IMR-90 (cell line): ENCODE results near the gene DCN.

ENCODE experiments used
- BHLHE40 ChIP-seq: fragments of 150-350 bp; IDR thresholded peaks from 2 replicates; pipeline ENCODE4 v1.6.1; 2016; ENCODE audit warnings: mild to moderate bottlenecking, low read depth, low read length
- MXI1 ChIP-seq: IDR thresholded peaks from 2 replicates; pipeline ENCODE4 v1.6.1; 2012; ENCODE audit warnings: low read depth, mild to moderate bottlenecking, low read length, moderate library complexity, borderline replicate concordance
- POLR2A ChIP-seq: IDR thresholded peaks from 2 replicates; pipeline ENCODE4 v1.6.1; 2012; ENCODE audit warnings: mild to moderate bottlenecking, low read depth, low read length
- RCOR1 ChIP-seq: IDR thresholded peaks from 2 replicates; pipeline ENCODE4 v1.6.1; 2012; ENCODE audit warnings: mild to moderate bottlenecking, low read length, improper control_type of control experiment; ENCODE audit not compliant: insufficient replicate concordance
- RFX5 ChIP-seq: IDR thresholded peaks from 2 replicates; pipeline ENCODE4 v1.8.0; 2012; ENCODE audit warnings: low read depth, mild to moderate bottlenecking, low read length, moderate library complexity
- TF ChIP-seq, protein P1 (sequence below): conservative IDR thresholded peaks from 2 replicates; pipeline ENCODE4 v1.5.1; 2012; ENCODE audit warnings: mild to moderate bottlenecking, low read depth, low read length, improper control_type of control experiment
- TF ChIP-seq, protein P2 (sequence below): fragments of 150-350 bp; IDR thresholded peaks from 2 replicates; pipeline ENCODE4 v1.6.1; 2016; ENCODE audit warnings: low read depth, mild to moderate bottlenecking, low read length, moderate library complexity, borderline replicate concordance

DNA sequence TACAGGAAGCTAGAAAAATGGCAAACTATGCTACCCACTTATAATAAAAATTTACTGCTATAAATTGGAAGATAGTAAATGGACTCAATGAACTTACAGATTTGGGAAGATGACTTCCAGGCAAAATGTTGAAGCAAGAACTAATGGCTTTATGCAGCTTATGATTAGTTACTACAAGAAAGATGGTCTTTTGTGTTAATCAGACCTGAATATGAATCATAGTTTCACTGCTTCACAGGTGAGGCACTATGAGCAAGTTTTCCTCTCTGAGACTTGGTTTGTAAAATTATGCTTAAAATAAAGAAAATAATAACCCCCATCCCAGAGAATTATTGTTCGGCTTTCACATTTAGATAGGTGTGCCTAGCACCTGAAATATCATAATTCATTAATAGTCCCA lies 19.8 kb upstream of the DCN start:
- TF ChIP-seq, protein P1, sequence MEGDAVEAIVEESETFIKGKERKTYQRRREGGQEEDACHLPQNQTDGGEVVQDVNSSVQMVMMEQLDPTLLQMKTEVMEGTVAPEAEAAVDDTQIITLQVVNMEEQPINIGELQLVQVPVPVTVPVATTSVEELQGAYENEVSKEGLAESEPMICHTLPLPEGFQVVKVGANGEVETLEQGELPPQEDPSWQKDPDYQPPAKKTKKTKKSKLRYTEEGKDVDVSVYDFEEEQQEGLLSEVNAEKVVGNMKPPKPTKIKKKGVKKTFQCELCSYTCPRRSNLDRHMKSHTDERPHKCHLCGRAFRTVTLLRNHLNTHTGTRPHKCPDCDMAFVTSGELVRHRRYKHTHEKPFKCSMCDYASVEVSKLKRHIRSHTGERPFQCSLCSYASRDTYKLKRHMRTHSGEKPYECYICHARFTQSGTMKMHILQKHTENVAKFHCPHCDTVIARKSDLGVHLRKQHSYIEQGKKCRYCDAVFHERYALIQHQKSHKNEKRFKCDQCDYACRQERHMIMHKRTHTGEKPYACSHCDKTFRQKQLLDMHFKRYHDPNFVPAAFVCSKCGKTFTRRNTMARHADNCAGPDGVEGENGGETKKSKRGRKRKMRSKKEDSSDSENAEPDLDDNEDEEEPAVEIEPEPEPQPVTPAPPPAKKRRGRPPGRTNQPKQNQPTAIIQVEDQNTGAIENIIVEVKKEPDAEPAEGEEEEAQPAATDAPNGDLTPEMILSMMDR: no peak
- TF ChIP-seq RFX5: no peak
- TF ChIP-seq POLR2A: no peak
- TF ChIP-seq MXI1: no peak
- TF ChIP-seq BHLHE40: no peak
- no peak for TF ChIP-seq RCOR1
- TF ChIP-seq, protein P2, sequence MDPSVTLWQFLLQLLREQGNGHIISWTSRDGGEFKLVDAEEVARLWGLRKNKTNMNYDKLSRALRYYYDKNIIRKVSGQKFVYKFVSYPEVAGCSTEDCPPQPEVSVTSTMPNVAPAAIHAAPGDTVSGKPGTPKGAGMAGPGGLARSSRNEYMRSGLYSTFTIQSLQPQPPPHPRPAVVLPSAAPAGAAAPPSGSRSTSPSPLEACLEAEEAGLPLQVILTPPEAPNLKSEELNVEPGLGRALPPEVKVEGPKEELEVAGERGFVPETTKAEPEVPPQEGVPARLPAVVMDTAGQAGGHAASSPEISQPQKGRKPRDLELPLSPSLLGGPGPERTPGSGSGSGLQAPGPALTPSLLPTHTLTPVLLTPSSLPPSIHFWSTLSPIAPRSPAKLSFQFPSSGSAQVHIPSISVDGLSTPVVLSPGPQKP: no peak
